ENCODE results near the gene RIN2. TPM values are rescaled to one million over a fixed set of nuclear protein-coding genes. Genes with fewer than 3 reads are reported as not detected.

Gene RIN2
- total RNA-seq, 1 experiment from 2014 or later: 1.0 TPM

DNA sequence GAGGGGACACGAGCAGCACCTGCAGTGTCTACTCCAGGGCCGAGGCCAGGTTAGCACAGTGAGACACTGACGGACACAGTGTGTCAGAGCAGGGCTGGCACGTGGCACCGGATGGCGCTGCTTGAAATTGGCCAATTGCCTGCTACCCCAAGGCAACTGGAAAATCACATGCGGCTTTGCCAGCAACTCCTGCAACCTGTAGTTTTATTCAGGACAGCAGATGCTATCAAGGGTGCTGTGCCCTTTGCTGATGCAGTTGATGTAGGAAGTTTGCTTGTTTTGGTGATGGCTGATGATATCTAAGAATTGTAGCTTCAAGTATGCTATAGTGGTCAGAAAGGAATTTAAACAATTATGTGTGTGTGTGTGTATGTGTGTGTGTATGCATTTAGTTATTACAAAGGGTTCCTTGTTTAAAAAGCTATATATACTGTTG lies 25.9 kb downstream of the RIN2 start:
- H3K36me3 Mint-ChIP-seq (ENCODE audit: insufficient read depth in 1 of 3, low read depth in 3 of 3): peaks cover 0 to 7% (median 3%) of the 10 kb centered on the region in 3 experiments; a peak in 4 of 7 replicates
- Histone ChIP-seq H3K9me3 (ENCODE audit: control insufficient read depth, low read depth, low read length) (no peaks in the 10 kb centered on the region), H3K4me1 (ENCODE audit: insufficient read depth, low read length) (no peaks in the 10 kb centered on the region; the same call in 1 of the 2 replicates), H3K23me2 (ENCODE audit: insufficient read length, low read depth, low read length, poor library complexity, severe bottlenecking) (no peaks in the 10 kb centered on the region), H2BK15ac (ENCODE audit: low read depth, low read length) (no peak overlapping the region), H3K9ac (ENCODE audit: extremely low read depth, insufficient read length, low read length) (no peak overlapping the region), H3K27ac (ENCODE audit: insufficient read length, low read depth, low read length) (no peak overlapping the region), H3K4ac (ENCODE audit: low read depth, low read length) (no peak overlapping the region), H3K27me3 (ENCODE audit: insufficient read depth, low read length) (no peaks in the 10 kb centered on the region), H2AFZ (ENCODE audit: low read length) (no peak overlapping the region), H2BK120ac (ENCODE audit: low read depth, low read length, poor library complexity, severe bottlenecking) (no peak overlapping the region), H2BK12ac (ENCODE audit: insufficient read length, low read depth, low read length) (no peak overlapping the region), H3K56ac (ENCODE audit: insufficient read length, low read depth, low read length) (no peak overlapping the region), H3K18ac (ENCODE audit: insufficient read length, low read depth, low read length) (peak overlapping the region; percentile 50), H4K5ac (ENCODE audit: insufficient read length, low read depth, low read length) (no peak overlapping the region), H3T11ph (ENCODE audit: low read length) (no peak overlapping the region), H4K91ac (ENCODE audit: insufficient read length, low read depth, low read length) (no peak overlapping the region), H3K4me2 (ENCODE audit: insufficient read depth, insufficient read length, low read length) (no peak overlapping the region), H2BK20ac (ENCODE audit: low read depth, low read length, poor library complexity, severe bottlenecking) (no peak overlapping the region), H2AK5ac (ENCODE audit: insufficient read length, low read length) (no peak overlapping the region), H3K14ac (ENCODE audit: insufficient read depth, low read length) (no peak overlapping the region), H4K20me1 (ENCODE audit: control insufficient read depth, insufficient read depth, insufficient read length) (no peaks in the 10 kb centered on the region), H2BK5ac (ENCODE audit: insufficient read length, low read length) (no peak overlapping the region), H3K79me1 (ENCODE audit: insufficient read depth, low read depth, low read length, poor library complexity, severe bottlenecking) (no peaks in the 10 kb centered on the region), H3K23ac (ENCODE audit: insufficient read length, low read depth, low read length) (no peak overlapping the region), H3K79me2 (ENCODE audit: insufficient read depth, low read length) (no peaks in the 10 kb centered on the region), H4K8ac (replicated peaks; ENCODE audit: insufficient read length, low read depth, low read length) (no peak overlapping the region)
- no peak overlapping the region for H3K27ac Mint-ChIP-seq
- no peak overlapping the region for H3K4me3 Mint-ChIP-seq
- H3K9me3 Mint-ChIP-seq: peaks cover 6 to 8% of the 10 kb centered on the region in 2 experiments
- H3K4me1 Mint-ChIP-seq: peaks cover 23 to 25% of the 10 kb centered on the region in 2 experiments
- TF ChIP-seq, protein P1, sequence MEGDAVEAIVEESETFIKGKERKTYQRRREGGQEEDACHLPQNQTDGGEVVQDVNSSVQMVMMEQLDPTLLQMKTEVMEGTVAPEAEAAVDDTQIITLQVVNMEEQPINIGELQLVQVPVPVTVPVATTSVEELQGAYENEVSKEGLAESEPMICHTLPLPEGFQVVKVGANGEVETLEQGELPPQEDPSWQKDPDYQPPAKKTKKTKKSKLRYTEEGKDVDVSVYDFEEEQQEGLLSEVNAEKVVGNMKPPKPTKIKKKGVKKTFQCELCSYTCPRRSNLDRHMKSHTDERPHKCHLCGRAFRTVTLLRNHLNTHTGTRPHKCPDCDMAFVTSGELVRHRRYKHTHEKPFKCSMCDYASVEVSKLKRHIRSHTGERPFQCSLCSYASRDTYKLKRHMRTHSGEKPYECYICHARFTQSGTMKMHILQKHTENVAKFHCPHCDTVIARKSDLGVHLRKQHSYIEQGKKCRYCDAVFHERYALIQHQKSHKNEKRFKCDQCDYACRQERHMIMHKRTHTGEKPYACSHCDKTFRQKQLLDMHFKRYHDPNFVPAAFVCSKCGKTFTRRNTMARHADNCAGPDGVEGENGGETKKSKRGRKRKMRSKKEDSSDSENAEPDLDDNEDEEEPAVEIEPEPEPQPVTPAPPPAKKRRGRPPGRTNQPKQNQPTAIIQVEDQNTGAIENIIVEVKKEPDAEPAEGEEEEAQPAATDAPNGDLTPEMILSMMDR (conservative IDR thresholded peaks at IDR 0.05): no peak
- no CpG with 5 or more reads among the region's 7 CpGs for WGBS (ENCODE audit: extremely low coverage, insufficient read length, low lambda C conversion rate)
- DNase-seq: no peak
- H3K27me3 Mint-ChIP-seq (ENCODE audit: low read depth): no peaks in the 10 kb centered on the region

All from H9 (cell line).